ENCODE measurements around the gene SLC12A8. TPM values are rescaled to one million over a fixed set of nuclear protein-coding genes. Genes with fewer than 3 reads are reported as not detected.

Gene SLC12A8
- polyA plus RNA-seq, 4 donors: 0.81 to 25.4 (median 4.9) TPM

- FAIRE-seq (no peak), DNase-seq (no peak)
- Histone ChIP-seq H3K4me1 (ENCODE audit: control insufficient read depth in 3 of 3, insufficient read depth in 2 of 3, low read depth in 1 of 3, low read length in 2 of 3) (peaks cover 0 to 32% (median 4%) of the 10 kb centered on the region in 3 donors), H3K27ac (ENCODE audit: low read depth in 1 of 3, low read length in 2 of 3) (peak overlapping the region; percentile 9 to 83 (median 36)), H3K4me3 (ENCODE audit: low read depth in 1 of 3, low read length in 3 of 3) (no peak overlapping the region), H3K9me3 (ENCODE audit: control insufficient read depth in 2 of 2, insufficient read depth in 1 of 2, low read depth in 1 of 2, low read length in 1 of 2) (no peaks in the 10 kb centered on the region), H3K27me3 (ENCODE audit: control insufficient read depth in 3 of 3, insufficient read depth in 3 of 3, low read length in 3 of 3) (peaks cover 0 to 19% (median 0%) of the 10 kb centered on the region in 3 donors), H3K36me3 (ENCODE audit: control insufficient read depth in 3 of 3, insufficient read depth in 2 of 3, low read depth in 1 of 3, low read length in 3 of 3) (no peaks in the 10 kb centered on the region)
- WGBS, 3 donors: 89 to 95% (median 90%) methylated on average over 2 of the region's 2 CpGs
Observed at GRCh38 chr3:125053304-125053699, 159.2 kb downstream of the SLC12A8 start.

DNA sequence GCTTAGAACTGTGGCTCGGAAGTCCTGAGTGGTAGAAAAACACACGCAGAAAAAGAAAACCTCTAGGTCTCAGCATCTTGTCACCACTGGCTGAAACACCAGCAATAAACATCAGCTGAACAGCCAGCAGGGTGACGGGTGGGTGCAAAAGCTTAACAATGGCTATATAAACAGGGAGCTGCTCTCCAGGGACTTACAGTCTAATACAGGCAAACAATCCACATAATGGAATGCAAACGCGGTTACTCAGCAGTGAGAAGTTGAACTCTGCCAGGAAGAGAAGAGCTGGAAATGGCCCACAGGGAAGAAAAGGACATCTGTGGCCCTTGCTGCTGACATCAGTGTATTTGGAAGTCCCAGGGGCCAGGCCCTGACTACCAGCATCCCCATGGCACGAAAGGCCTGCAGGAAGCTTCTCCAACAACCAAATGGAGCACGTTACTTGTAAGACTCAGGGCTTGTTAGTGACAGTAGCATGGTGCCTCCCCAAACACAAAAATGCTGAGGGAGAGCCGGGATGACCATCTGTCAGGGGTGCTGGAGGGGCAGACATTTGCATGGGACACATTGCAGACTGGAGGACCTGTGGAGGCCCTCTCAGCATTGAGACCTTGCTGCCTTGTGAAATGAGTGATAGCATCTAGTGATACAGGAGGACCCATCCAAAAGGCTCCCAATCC lies 159.8 kb downstream of the SLC12A8 start:
- H3K27ac ChIP-seq (ENCODE audit: low read depth in 1 of 3, low read length in 2 of 3): peak overlapping the region; percentile 9 to 83 (median 36)
- H3K27me3 ChIP-seq (ENCODE audit: control insufficient read depth in 3 of 3, insufficient read depth in 3 of 3, low read length in 3 of 3): peaks cover 0 to 19% (median 0%) of the 10 kb centered on the region in 3 donors
- FAIRE-seq (no peak), DNase-seq (no peak)
- H3K36me3 ChIP-seq (ENCODE audit: control insufficient read depth in 3 of 3, insufficient read depth in 2 of 3, low read depth in 1 of 3, low read length in 3 of 3): peaks cover 0 to 2% (median 0%) of the 10 kb centered on the region in 3 donors
- WGBS, 3 donors: 52 to 90% (median 69%) methylated on average over 8 of the region's 8 CpGs
- peaks cover 0 to 32% (median 4%) of the 10 kb centered on the region in 3 donors for H3K4me1 ChIP-seq (ENCODE audit: control insufficient read depth in 3 of 3, insufficient read depth in 2 of 3, low read depth in 1 of 3, low read length in 2 of 3)
- no peak overlapping the region for H3K4me3 ChIP-seq (ENCODE audit: low read depth in 1 of 3, low read length in 3 of 3)
- H3K9me3 ChIP-seq (ENCODE audit: control insufficient read depth in 2 of 2, insufficient read depth in 1 of 2, low read depth in 1 of 2, low read length in 1 of 2): no peaks in the 10 kb centered on the region

- DNase-seq (peak in 1 of 2 donors; percentile 26), FAIRE-seq (no peak)
- no peak overlapping the region for H3K4me3 ChIP-seq (ENCODE audit: low read depth in 1 of 3, low read length in 3 of 3)
- peak overlapping the region; percentile 5 to 83 (median 35) for H3K27ac ChIP-seq (ENCODE audit: low read depth in 1 of 3, low read length in 2 of 3)
- no peaks in the 10 kb centered on the region for H3K9me3 ChIP-seq (ENCODE audit: control insufficient read depth in 2 of 2, insufficient read depth in 1 of 2, low read depth in 1 of 2, low read length in 1 of 2)
- peaks cover 0 to 32% (median 4%) of the 10 kb centered on the region in 3 donors for H3K4me1 ChIP-seq (ENCODE audit: control insufficient read depth in 3 of 3, insufficient read depth in 2 of 3, low read depth in 1 of 3, low read length in 2 of 3)
- WGBS, 3 donors: 25 to 64% (median 45%) methylated on average over 14 of the region's 14 CpGs
- H3K36me3 ChIP-seq (ENCODE audit: control insufficient read depth in 3 of 3, insufficient read depth in 2 of 3, low read depth in 1 of 3, low read length in 3 of 3): peaks cover 0 to 7% (median 0%) of the 10 kb centered on the region in 3 donors
- H3K27me3 ChIP-seq (ENCODE audit: control insufficient read depth in 3 of 3, insufficient read depth in 3 of 3, low read length in 3 of 3): peaks cover 0 to 12% (median 0%) of the 10 kb centered on the region in 3 donors
Observed at GRCh38 chr3:125051715-125052581, 160.6 kb downstream of the SLC12A8 start.

- H3K36me3 ChIP-seq (ENCODE audit: control insufficient read depth in 3 of 3, insufficient read depth in 2 of 3, low read depth in 1 of 3, low read length in 3 of 3): peaks cover 0 to 7% (median 0%) of the 10 kb centered on the region in 3 donors
- peaks cover 0 to 5% (median 0%) of the 10 kb centered on the region in 3 donors for H3K27me3 ChIP-seq (ENCODE audit: control insufficient read depth in 3 of 3, insufficient read depth in 3 of 3, low read length in 3 of 3)
- no peaks in the 10 kb centered on the region for H3K9me3 ChIP-seq (ENCODE audit: control insufficient read depth in 2 of 2, insufficient read depth in 1 of 2, low read depth in 1 of 2, low read length in 1 of 2)
- WGBS, 3 donors: 67 to 83% (median 78%) methylated on average over 7 of the region's 7 CpGs
- H3K27ac ChIP-seq (ENCODE audit: low read depth in 1 of 3, low read length in 2 of 3): peak overlapping the region in 2 of 3 donors; percentile 35 to 83
- H3K4me1 ChIP-seq (ENCODE audit: control insufficient read depth in 3 of 3, insufficient read depth in 2 of 3, low read depth in 1 of 3, low read length in 2 of 3): peaks cover 0 to 28% (median 4%) of the 10 kb centered on the region in 3 donors
- FAIRE-seq (no peak), DNase-seq (no peak)
- no peak overlapping the region for H3K4me3 ChIP-seq (ENCODE audit: low read depth in 1 of 3, low read length in 3 of 3)
Observed at GRCh38 chr3:125051205-125051604, 161.3 kb downstream of the SLC12A8 start.

- peaks cover 0 to 26% (median 4%) of the 10 kb centered on the region in 3 donors for H3K4me1 ChIP-seq (ENCODE audit: control insufficient read depth in 3 of 3, insufficient read depth in 2 of 3, low read depth in 1 of 3, low read length in 2 of 3)
- 75 to 85% (median 84%) methylated on average over 6 of the region's 6 CpGs for whole genome bisulfite sequencing, 3 donors
Observed at GRCh38 chr3:125050488-125051090, 162.0 kb downstream of the SLC12A8 start.

DNA sequence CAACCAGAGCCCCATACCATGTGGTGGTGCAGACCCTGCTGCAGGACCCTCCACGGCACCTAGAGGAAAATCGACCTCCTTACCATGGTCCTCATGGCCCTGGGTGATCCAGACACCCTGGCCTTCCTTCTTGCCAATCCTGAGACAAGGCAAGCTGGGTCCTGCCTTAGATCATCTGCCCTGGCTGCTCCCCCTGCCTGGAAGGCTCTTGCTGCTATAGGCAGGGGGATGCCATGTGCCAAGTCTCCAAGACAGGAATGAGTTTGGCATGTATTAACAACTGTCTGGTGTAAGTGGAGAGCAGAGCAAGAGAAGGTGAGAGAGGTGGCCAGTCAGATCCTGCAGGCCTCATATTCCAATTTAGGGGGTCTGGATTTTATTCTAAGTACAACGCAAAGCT lies 164.3 kb downstream of the SLC12A8 start:
- WGBS, 3 donors: 87 to 95% (median 87%) methylated on average over 3 of the region's 3 CpGs
- Histone ChIP-seq H3K4me3 (ENCODE audit: low read depth in 1 of 3, low read length in 3 of 3) (no peak overlapping the region), H3K27ac (ENCODE audit: low read depth in 1 of 3, low read length in 2 of 3) (no peak overlapping the region), H3K27me3 (ENCODE audit: control insufficient read depth in 3 of 3, insufficient read depth in 3 of 3, low read length in 3 of 3) (no peaks in the 10 kb centered on the region), H3K36me3 (ENCODE audit: control insufficient read depth in 3 of 3, insufficient read depth in 2 of 3, low read depth in 1 of 3, low read length in 3 of 3) (peaks cover 0 to 9% (median 0%) of the 10 kb centered on the region in 3 donors), H3K9me3 (ENCODE audit: control insufficient read depth in 2 of 2, insufficient read depth in 1 of 2, low read depth in 1 of 2, low read length in 1 of 2) (no peaks in the 10 kb centered on the region), H3K4me1 (ENCODE audit: control insufficient read depth in 3 of 3, insufficient read depth in 2 of 3, low read depth in 1 of 3, low read length in 2 of 3) (peaks cover 0 to 16% (median 16%) of the 10 kb centered on the region in 3 donors)
- FAIRE-seq (no peak), DNase-seq (no peak)

More at GRCh38 chr3:125050488-125051090, 162.0 kb downstream of the SLC12A8 start:
- peaks cover 0 to 4% (median 0%) of the 10 kb centered on the region in 3 donors for H3K27me3 ChIP-seq (ENCODE audit: control insufficient read depth in 3 of 3, insufficient read depth in 3 of 3, low read length in 3 of 3)
- no peak overlapping the region for H3K27ac ChIP-seq (ENCODE audit: low read depth in 1 of 3, low read length in 2 of 3)
- no peaks in the 10 kb centered on the region for H3K9me3 ChIP-seq (ENCODE audit: control insufficient read depth in 2 of 2, insufficient read depth in 1 of 2, low read depth in 1 of 2, low read length in 1 of 2)
- DNase-seq (no peak), FAIRE-seq (no peak)
- H3K4me3 ChIP-seq (ENCODE audit: low read depth in 1 of 3, low read length in 3 of 3): no peak overlapping the region
- H3K36me3 ChIP-seq (ENCODE audit: control insufficient read depth in 3 of 3, insufficient read depth in 2 of 3, low read depth in 1 of 3, low read length in 3 of 3): peaks cover 0 to 7% (median 0%) of the 10 kb centered on the region in 3 donors

GRCh38 chr3:125045965-125046364 lies 166.6 kb downstream of the SLC12A8 start:
- no peak for FAIRE-seq
- no peak for DNase-seq
- Histone ChIP-seq H3K4me3 (ENCODE audit: low read depth in 1 of 3, low read length in 3 of 3) (no peak overlapping the region), H3K27ac (ENCODE audit: low read depth in 1 of 3, low read length in 2 of 3) (no peak overlapping the region), H3K36me3 (ENCODE audit: control insufficient read depth in 3 of 3, insufficient read depth in 2 of 3, low read depth in 1 of 3, low read length in 3 of 3) (peaks cover 0 to 9% (median 0%) of the 10 kb centered on the region in 3 donors), H3K9me3 (ENCODE audit: control insufficient read depth in 2 of 2, insufficient read depth in 1 of 2, low read depth in 1 of 2, low read length in 1 of 2) (no peaks in the 10 kb centered on the region), H3K27me3 (ENCODE audit: control insufficient read depth in 3 of 3, insufficient read depth in 3 of 3, low read length in 3 of 3) (no peaks in the 10 kb centered on the region), H3K4me1 (ENCODE audit: control insufficient read depth in 3 of 3, insufficient read depth in 2 of 3, low read depth in 1 of 3, low read length in 2 of 3) (peaks cover 0 to 13% (median 10%) of the 10 kb centered on the region in 3 donors)
- 59 to 81% (median 80%) methylated on average over 2 of the region's 2 CpGs for WGBS, 3 donors

GRCh38 chr3:125045194-125045593 lies 167.4 kb downstream of the SLC12A8 start:
- Histone ChIP-seq H3K4me3 (ENCODE audit: low read depth in 1 of 3, low read length in 3 of 3) (no peak overlapping the region), H3K9me3 (ENCODE audit: control insufficient read depth in 2 of 2, insufficient read depth in 1 of 2, low read depth in 1 of 2, low read length in 1 of 2) (no peaks in the 10 kb centered on the region), H3K27ac (ENCODE audit: low read depth in 1 of 3, low read length in 2 of 3) (peak overlapping the region in 1 of 3 donors; percentile 1), H3K36me3 (ENCODE audit: control insufficient read depth in 3 of 3, insufficient read depth in 2 of 3, low read depth in 1 of 3, low read length in 3 of 3) (peaks cover 0 to 9% (median 0%) of the 10 kb centered on the region in 3 donors), H3K27me3 (ENCODE audit: control insufficient read depth in 3 of 3, insufficient read depth in 3 of 3, low read length in 3 of 3) (no peaks in the 10 kb centered on the region), H3K4me1 (ENCODE audit: control insufficient read depth in 3 of 3, insufficient read depth in 2 of 3, low read depth in 1 of 3, low read length in 2 of 3) (peaks cover 0 to 13% (median 10%) of the 10 kb centered on the region in 3 donors)
- 70 to 73% (median 72%) methylated on average over 5 of the region's 5 CpGs for WGBS, 3 donors
- no peak for DNase-seq
- FAIRE-seq: no peak
